ENCODE results near the gene AP4S1.

- TF ChIP-seq POU2F2 (IDR thresholded peaks at IDR 0.05; ENCODE audit: low read depth, low read length) (no peak), POLR2A (IDR thresholded peaks at IDR 0.05; ENCODE audit: low read depth, low read length) (no peak), TAF1 (IDR thresholded peaks at IDR 0.05; ENCODE audit: low read depth, low read length) (no peak), POLR2AphosphoS5 (IDR thresholded peaks at IDR 0.05; ENCODE audit: low read depth, low read length) (no peak), PAX5 (IDR thresholded peaks at IDR 0.05; ENCODE audit: insufficient read depth, low read length, severe bottlenecking) (no peak)
These were observed 7.3 kb upstream of the AP4S1 start for GRCh38 chr14:31018057-31018645.
